Heart right ventricle (tissue), 16 donors: ENCODE measurements around the gene ATG4A. TPM values are rescaled to one million over a fixed set of nuclear protein-coding genes. Genes with fewer than 3 reads are reported as not detected.
A peak's percentile ranks its signal among the peaks of the same experiment; 100 is the strongest.

Experiments
- ATAC-seq, 8 donors: fragments of 200-7000 bp; cut with Tn5 transposase; one replicate each; pipeline ENCODE4 v1.9.1; 2020; ENCODE audit warnings: mild to moderate bottlenecking in 8 of 8, moderate library complexity in 8 of 8, moderate number of reproducible peaks in 1 of 8
- DNase-seq, 2 donors: peaks; one replicate each; pipeline ENCODE4 v3.0.0-alpha.2; 2020
- H3K27ac ChIP-seq, 10 donors: fragments of 200-600 bp; sonication (generic) in 2 of 10; one replicate each; pipeline versions ENCODE4 v1.5.0 to v1.8.0; 2020 to 2022; ENCODE audit warnings: mild to moderate bottlenecking in 3 of 10
- H3K27me3 ChIP-seq, 7 donors: fragments of 200-600 bp; one replicate each; pipeline ENCODE4 v1.8.0; 2021 to 2022; ENCODE audit warnings: mild to moderate bottlenecking in 2 of 7
- H3K36me3 ChIP-seq, 9 donors: fragments of 200-600 bp; sonication (generic) in 1 of 9; one replicate each; pipeline versions ENCODE4 v1.5.0 to v1.8.0; 2020 to 2022; ENCODE audit warnings: mild to moderate bottlenecking in 2 of 9
- H3K4me1 ChIP-seq, 9 donors: fragments of 200-600 bp; sonication (generic) in 1 of 9; one replicate each; pipeline versions ENCODE4 v1.5.0 to v1.8.0; 2020 to 2022; ENCODE audit warnings: mild to moderate bottlenecking in 4 of 9
- H3K4me3 ChIP-seq, 10 donors: fragments of 200-600 bp; sonication (generic) in 2 of 10; one replicate each; pipeline versions ENCODE4 v1.5.0 to v1.8.0; 2020 to 2022; ENCODE audit warnings: mild to moderate bottlenecking in 7 of 10, moderate library complexity in 2 of 10
- H3K9me3 ChIP-seq, 11 donors: fragments of 200-600 bp in 10 of 11; sonication (generic) in 2 of 11; one replicate each; pipeline versions ENCODE4 v1.5.0 to v1.8.0; 2013 to 2022; ENCODE audit warnings: mild to moderate bottlenecking in 2 of 11, control low read depth in 1 of 11, moderate library complexity in 1 of 11
- CTCF ChIP-seq, 9 donors: fragments of 200-600 bp; sonication (generic) in 2 of 9; IDR thresholded peaks; one replicate each; pipeline versions ENCODE4 v1.5.0 to v1.8.0; 2021 to 2022; ENCODE audit warnings: antibody characterized with exemption in 9 of 9, mild to moderate bottlenecking in 5 of 9, moderate library complexity in 1 of 9
- WGBS, 2 donors: extraction: QIAGEN DNeasy Blood & Tissue Kit; methylation state at CpG; one replicate each; pipeline ENCODE4 v1.1.7; 2013; ENCODE audit warnings: inconsistent platforms in 1 of 2; 5-methylcytosine and 5-hydroxymethylcytosine counted together
- intact Hi-C, 10 donors: fragments of 100-400 bp; cut with DNase I; formaldehyde crosslinking; loops; one replicate each; pipeline versions ENCODE4 v1.11.1 to v1.14.2; 2022
- polyA plus RNA-seq, 2 donors: library from polyadenylated mRNA; stranded (reverse); fragments of 200-250 nt; gene quantifications; one replicate each; pipeline ENCODE4 v1.2.3, GENCODE V29; 2013
- total RNA-seq, 10 donors: library from RNA; stranded (reverse); fragmentation: NEBNext Ultra II Directional in 3 of 10; extraction: Animal tissue kit (Norgen Biotek cat#: 25700) in 3 of 10; gene quantifications; one replicate each; pipeline versions ENCODE4 v1.2.1 to v1.2.4, GENCODE V29; 2021 to 2023
- donor health status: Arrhythmogenic right ventricular cardiomyopathy.
- donor health status: ischemic (EF 13 %, LVEDD 7.1; RV severe dilation, severe dysfunction).
- donor health status: healthy with polysubstance abuse.
- donor health status: DM: no; HTN: yes; CAD: no.
- donor health status: DM: no; HTN: no; CAD: no.
- donor health status: ischemic (EF 25% LVEDD 6.9; RV normal size, moderate dysfunction).
- donor health status: ischemic (EF 25% LVEDD 5.7; RV mildly dilated, moderate dysfunction).
- donor health status: healthy.
- donor health status: DM: yes; HTN: yes; CAD: no.
- donor health status: Ischemic cardiomyopathy.
- donor health status: ischemic (EF 35%, LVEDD 5.7; RV mildly dilated, moderate dysfunction).
- donor health status: nonischemic (EF 11% LVEDD 7.7; RV severe dilation, severe dysfunction).
- donor health status: DM: yes; HTN: yes; CAD: no.
- donor health status: PGD.
- donor health status: ischemic (EF 29% LVEDD 5.4; RV normal size, mild dysfunction).
- donor health status: nonischemic (EF 23%, LVEDD 6.1; RV moderate dilation, normal function).

The ATG4A gene
- total and polyA plus RNA-seq, 12 donors, result 13.1 to 20.5 (median 17.1) TPM

GRCh38 chrX:108114541-108114940, 23.0 kb downstream of the ATG4A start:
- no peak for ATAC-seq
- no peak for TF ChIP-seq CTCF (IDR thresholded peaks at IDR 0.05)
- intact Hi-C loops, result no loop called here

GRCh38 chrX:108117988-108118387, 26.4 kb downstream of the ATG4A start:
- H3K36me3 ChIP-seq, result no peaks in the 10 kb centered on the region
- 64 to 66% methylated on average over 3 of the region's 3 CpGs for WGBS, 2 donors
- no peak overlapping the region for H3K27ac ChIP-seq
- no peaks in the 10 kb centered on the region for H3K9me3 ChIP-seq
- ATAC-seq (peak in 1 of 8 donors; percentile 47), DNase-seq (no peak)
- TF ChIP-seq CTCF (IDR thresholded peaks at IDR 0.05), result no peak
- peaks cover 0 to 56% (median 10%) of the 10 kb centered on the region in 9 donors for H3K4me1 ChIP-seq
- no peak overlapping the region for H3K4me3 ChIP-seq
- intact Hi-C loops, result no loop called here
- H3K27me3 ChIP-seq, result peaks cover 0 to 12% (median 0%) of the 10 kb centered on the region in 7 donors

More at GRCh38 chrX:108114541-108114940, 23.0 kb downstream of the ATG4A start:
- no peaks in the 10 kb centered on the region for H3K36me3 ChIP-seq
- H3K4me1 ChIP-seq, result peaks cover 0 to 24% (median 1%) of the 10 kb centered on the region in 9 donors
- DNase-seq, result no peak
- peaks cover 0 to 18% (median 0%) of the 10 kb centered on the region in 7 donors for H3K27me3 ChIP-seq
- H3K4me3 ChIP-seq, result no peak overlapping the region
- no peaks in the 10 kb centered on the region for H3K9me3 ChIP-seq
- no peak overlapping the region for H3K27ac ChIP-seq

GRCh38 chrX:108121291-108121690, 29.7 kb downstream of the ATG4A start:
- intact Hi-C loops, result no loop called here
- Histone ChIP-seq H3K36me3 (peaks cover 0 to 4% (median 0%) of the 10 kb centered on the region in 9 donors), H3K27ac (peak overlapping the region in 4 of 10 donors; percentile 22 to 39 (median 35)), H3K27me3 (peaks cover 0 to 15% (median 0%) of the 10 kb centered on the region in 7 donors), H3K4me1 (peaks cover 0 to 67% (median 10%) of the 10 kb centered on the region in 9 donors), H3K4me3 (no peak overlapping the region), H3K9me3 (no peaks in the 10 kb centered on the region)
- WGBS, 2 donors, result 12 to 23% methylated on average over 3 of the region's 3 CpGs
- no peak for TF ChIP-seq CTCF (IDR thresholded peaks at IDR 0.05)
- DNase-seq, result peak in 1 of 2 donors; percentile 6
- peak in 7 of 8 donors; percentile 30 to 84 (median 56) for ATAC-seq

- peaks cover 0 to 13% (median 0%) of the 10 kb centered on the region in 9 donors for H3K36me3 ChIP-seq
- 47 to 80% methylated on average over 2 of the region's 2 CpGs for WGBS, 2 donors
- ATAC-seq (peak in 3 of 8 donors; percentile 26 to 62 (median 31)), DNase-seq (no peak)
- intact Hi-C loops, result no loop called here
- TF ChIP-seq CTCF (IDR thresholded peaks at IDR 0.05), result no peak
- no peak overlapping the region for H3K4me3 ChIP-seq
- peaks cover 0 to 23% (median 0%) of the 10 kb centered on the region in 7 donors for H3K27me3 ChIP-seq
- H3K27ac ChIP-seq, result peak overlapping the region in 8 of 10 donors; percentile 15 to 77 (median 44)
- no peaks in the 10 kb centered on the region for H3K9me3 ChIP-seq
- H3K4me1 ChIP-seq, result peaks cover 0 to 68% (median 10%) of the 10 kb centered on the region in 9 donors
Measured at GRCh38 chrX:108122748-108123147, 31.2 kb downstream of the ATG4A start.
